Measurements from ENCODE around the gene NOTO. TPM values are rescaled to one million over a fixed set of nuclear protein-coding genes. Genes with fewer than 3 reads are reported as not detected.
"Not testable (repeated sequence)": the region's sequence is repeated elsewhere in the genome, so short reads cannot be mapped to it uniquely, and the experiment has no call there.

NOTO gene, protein sequence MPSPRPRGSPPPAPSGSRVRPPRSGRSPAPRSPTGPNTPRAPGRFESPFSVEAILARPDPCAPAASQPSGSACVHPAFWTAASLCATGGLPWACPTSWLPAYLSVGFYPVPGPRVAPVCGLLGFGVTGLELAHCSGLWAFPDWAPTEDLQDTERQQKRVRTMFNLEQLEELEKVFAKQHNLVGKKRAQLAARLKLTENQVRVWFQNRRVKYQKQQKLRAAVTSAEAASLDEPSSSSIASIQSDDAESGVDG
- not detected in 2 replicates for total RNA-seq

DNA sequence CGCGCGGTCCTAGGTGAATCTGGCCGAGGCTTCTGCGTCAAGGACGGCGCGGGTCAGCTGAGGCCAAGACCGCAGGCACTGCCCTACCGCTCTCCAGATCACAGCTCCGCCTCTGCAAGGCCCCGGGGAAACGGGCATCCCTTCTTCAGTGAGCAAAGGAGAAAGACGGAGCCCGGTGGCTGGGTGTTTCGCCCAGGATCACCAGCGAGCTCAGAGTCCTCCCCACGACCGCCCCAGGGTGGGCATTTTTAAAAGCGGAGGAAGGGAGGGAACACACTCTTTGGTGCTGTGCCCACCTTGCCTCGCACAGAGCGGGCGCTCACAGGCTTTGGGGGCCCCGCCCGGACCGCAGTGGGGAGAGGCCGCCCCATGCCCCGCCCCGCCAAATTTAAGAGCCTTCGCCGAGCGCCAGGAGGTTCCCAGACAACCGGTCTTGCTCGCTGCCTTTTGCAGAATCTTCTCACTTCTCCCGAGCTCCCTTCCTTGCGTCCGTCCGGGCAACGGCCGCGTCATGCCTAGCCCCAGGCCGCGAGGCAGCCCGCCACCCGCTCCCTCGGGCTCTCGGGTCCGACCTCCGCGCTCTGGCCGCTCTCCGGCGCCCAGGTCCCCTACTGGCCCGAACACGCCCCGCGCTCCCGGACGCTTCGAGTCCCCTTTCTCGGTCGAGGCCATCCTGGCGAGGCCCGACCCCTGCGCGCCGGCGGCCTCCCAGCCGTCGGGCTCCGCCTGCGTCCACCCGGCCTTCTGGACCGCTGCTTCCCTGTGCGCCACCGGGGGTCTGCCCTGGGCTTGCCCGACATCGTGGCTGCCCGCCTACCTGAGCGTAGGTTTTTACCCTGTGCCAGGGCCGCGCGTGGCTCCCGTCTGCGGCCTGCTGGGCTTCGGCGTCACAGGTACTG lies at the start of gene NOTO:
Gene NOTO, plus strand, starts transcription at position 419 of the 899 bp plus-strand sequence. Its CDS starts 93 bp downstream, at position 512.
- TF ChIP-seq, protein P1, sequence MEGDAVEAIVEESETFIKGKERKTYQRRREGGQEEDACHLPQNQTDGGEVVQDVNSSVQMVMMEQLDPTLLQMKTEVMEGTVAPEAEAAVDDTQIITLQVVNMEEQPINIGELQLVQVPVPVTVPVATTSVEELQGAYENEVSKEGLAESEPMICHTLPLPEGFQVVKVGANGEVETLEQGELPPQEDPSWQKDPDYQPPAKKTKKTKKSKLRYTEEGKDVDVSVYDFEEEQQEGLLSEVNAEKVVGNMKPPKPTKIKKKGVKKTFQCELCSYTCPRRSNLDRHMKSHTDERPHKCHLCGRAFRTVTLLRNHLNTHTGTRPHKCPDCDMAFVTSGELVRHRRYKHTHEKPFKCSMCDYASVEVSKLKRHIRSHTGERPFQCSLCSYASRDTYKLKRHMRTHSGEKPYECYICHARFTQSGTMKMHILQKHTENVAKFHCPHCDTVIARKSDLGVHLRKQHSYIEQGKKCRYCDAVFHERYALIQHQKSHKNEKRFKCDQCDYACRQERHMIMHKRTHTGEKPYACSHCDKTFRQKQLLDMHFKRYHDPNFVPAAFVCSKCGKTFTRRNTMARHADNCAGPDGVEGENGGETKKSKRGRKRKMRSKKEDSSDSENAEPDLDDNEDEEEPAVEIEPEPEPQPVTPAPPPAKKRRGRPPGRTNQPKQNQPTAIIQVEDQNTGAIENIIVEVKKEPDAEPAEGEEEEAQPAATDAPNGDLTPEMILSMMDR (IDR thresholded peaks at IDR 0.05): no peak
- no peak for ATAC-seq (ENCODE audit: low read depth)
- DNase-seq: peak; percentile 21
- Mint-ChIP-seq H3K4me3 (peak within 1 kb of the TSS; percentile 42), H3K27ac (no peak within 1 kb of the TSS), H3K36me3 (ENCODE audit: low read depth) (no peaks in the 10 kb centered on the region), H3K4me1 (peaks cover 9% of the 10 kb centered on the region), H3K27me3 (peaks cover 47% of the 10 kb centered on the region), H3K9me3 (no peaks in the 10 kb centered on the region)
- ChIA-PET CTCF (no interaction called here), POLR2A (no interaction called here)
- intact Hi-C loops (cut with micrococcal nuclease): no loop called here

DNA sequence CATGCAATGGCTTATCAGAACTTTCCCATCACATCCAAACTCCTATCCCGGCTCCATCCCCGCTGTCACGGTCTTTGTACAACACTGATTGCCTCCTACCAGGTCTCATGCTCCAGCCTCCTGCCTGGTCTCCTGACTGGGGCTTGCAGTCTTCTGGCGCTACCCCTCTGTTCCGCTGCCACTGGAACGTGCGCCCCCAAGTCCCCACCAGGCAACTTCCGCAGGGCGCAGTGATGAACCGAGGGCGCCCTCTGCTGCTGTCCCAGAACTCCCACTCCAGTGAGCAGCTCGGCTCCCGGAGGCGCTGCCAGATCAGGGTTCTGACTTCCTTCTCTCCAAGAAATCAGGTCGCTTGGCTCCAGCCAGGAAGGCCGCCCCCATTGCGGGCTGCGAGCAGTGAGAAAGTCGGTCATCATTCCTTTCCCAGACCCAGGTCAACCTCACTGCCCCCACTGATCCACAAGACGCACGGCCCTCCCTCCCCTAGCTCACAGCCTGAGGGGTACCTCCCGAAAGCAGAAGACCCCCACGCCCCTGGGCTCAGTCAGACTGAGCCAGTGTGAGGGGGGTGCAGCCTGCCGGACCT lies 45.7 kb upstream of the NOTO start:
- TF ChIP-seq, protein P1 (IDR thresholded peaks at IDR 0.05): no peak
- no peaks in the 10 kb centered on the region for H3K9me3 Mint-ChIP-seq
- CTCF ChIA-PET: interaction anchor here (1.3 kb wide), 1 partner anchor 72 kb away, joined by 3 read pairs; no protein-coding TSS in a partner anchor
- ATAC-seq (ENCODE audit: low read depth): no peak
- intact Hi-C loops (cut with micrococcal nuclease): no loop called here
- H3K36me3 Mint-ChIP-seq (ENCODE audit: low read depth): no peaks in the 10 kb centered on the region
- no peak overlapping the region for H3K4me3 Mint-ChIP-seq
- no peaks in the 10 kb centered on the region for H3K4me1 Mint-ChIP-seq
- POLR2A ChIA-PET: no interaction called here
- H3K27ac Mint-ChIP-seq: no peak overlapping the region
- DNase-seq: no peak
- peaks cover 36% of the 10 kb centered on the region for H3K27me3 Mint-ChIP-seq

DNA sequence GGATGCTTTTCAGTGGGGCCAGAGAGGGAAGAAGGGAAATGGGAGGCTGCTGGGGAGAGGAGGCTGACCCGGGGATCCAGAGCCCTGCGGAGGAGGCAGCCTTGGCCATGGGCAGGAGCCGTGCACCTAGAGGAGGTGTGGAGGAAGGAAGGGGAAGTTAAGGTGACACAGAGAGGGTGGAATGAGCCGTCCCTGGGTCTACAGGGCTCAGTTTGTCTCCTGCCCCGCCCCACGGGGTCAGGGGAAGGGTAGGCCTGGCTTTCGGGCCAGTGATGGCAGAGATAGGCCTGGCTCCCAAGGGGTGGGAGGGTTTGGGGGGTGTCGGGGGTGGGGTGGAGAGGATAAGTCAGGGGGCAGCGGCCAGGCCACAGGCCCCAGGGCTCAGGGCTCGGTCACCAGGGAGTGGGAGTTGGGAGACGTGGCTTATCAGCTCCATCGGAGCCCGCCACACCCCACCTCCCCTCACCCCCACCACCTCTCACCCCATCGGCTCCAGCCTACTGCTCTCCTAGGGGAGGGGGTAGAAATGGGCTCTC lies 39.5 kb upstream of the NOTO start:
- POLR2A ChIA-PET: no interaction called here
- intact Hi-C loops (cut with micrococcal nuclease): loop anchor here (1.0 to 5.0 kb wide), 4 partner anchors 78 to 391 kb away; no protein-coding TSS in a partner anchor
- Mint-ChIP-seq H3K36me3 (ENCODE audit: low read depth) (no peaks in the 10 kb centered on the region), H3K4me1 (no peaks in the 10 kb centered on the region), H3K9me3 (no peaks in the 10 kb centered on the region), H3K4me3 (no peak overlapping the region), H3K27me3 (peaks cover 16% of the 10 kb centered on the region), H3K27ac (no peak overlapping the region)
- DNase-seq: no peak
- CTCF ChIA-PET: interaction anchor here (0.6 to 2.2 kb wide), 10 partner anchors 14 to 393 kb away, joined by 3 to 10 read pairs (median 4); no protein-coding TSS in a partner anchor
- TF ChIP-seq, protein P1 (IDR thresholded peaks at IDR 0.05): no peak
- no peak for ATAC-seq (ENCODE audit: low read depth)

DNA sequence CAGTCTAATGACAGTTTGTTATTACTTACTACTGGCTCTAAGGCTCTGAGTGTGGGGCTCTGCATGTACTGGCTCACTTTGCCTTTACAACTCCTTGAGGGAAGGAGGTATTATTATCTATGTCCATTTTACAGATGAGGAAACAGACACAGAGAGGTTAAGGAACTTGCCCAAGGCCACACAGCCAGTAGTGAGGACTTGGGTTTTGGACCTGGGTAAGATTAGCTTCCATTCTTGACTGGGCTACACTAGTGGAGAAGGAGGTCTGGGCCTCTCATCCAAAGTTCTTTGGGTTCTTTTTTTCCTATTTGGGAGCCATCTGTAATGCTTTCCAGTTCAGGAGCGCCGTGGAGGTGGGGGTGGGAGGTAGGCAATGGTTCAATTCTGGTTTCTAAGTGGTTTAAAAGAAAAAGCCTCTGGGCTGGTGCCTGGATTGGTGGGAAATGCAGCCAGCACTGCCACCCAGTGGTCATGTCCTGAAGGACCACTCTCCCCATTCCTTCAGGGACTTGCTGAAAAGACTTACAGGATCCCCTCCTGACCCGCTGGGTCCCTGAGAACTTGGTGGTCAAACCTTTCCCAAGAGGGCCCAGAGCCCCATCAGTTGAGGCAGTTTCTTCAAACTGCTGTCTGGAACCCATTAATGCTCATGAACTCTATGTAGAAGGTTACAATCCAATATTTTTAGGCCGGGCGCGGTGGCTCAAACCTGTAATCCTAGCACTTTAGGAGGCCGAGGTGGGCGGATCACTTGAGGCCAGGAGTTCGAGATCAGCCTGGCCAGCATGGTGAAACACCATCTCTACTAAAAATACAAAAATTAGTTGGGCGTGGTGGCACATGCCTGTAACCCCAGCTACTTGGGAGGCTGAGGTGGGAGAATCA lies 38.6 kb upstream of the NOTO start:
- ChIA-PET POLR2A (no interaction called here), CTCF (interaction anchor here (0.6 to 2.2 kb wide), 11 partner anchors 14 to 393 kb away, joined by 3 to 10 read pairs (median 4); no protein-coding TSS in a partner anchor)
- no peaks in the 10 kb centered on the region for H3K9me3 Mint-ChIP-seq
- no peak overlapping the region for H3K27ac Mint-ChIP-seq
- H3K4me1 Mint-ChIP-seq: no peaks in the 10 kb centered on the region
- ATAC-seq (ENCODE audit: low read depth) (peak; percentile 94), DNase-seq (peak; percentile 56)
- H3K27me3 Mint-ChIP-seq: peaks cover 11% of the 10 kb centered on the region
- no peak overlapping the region for H3K4me3 Mint-ChIP-seq
- TF ChIP-seq, protein P1 (IDR thresholded peaks at IDR 0.05): peak; percentile 30
- intact Hi-C loops (cut with micrococcal nuclease): loop anchor here (1.0 to 5.0 kb wide), 5 partner anchors 14 to 391 kb away; no protein-coding TSS in a partner anchor
- H3K36me3 Mint-ChIP-seq (ENCODE audit: low read depth): no peaks in the 10 kb centered on the region

DNA sequence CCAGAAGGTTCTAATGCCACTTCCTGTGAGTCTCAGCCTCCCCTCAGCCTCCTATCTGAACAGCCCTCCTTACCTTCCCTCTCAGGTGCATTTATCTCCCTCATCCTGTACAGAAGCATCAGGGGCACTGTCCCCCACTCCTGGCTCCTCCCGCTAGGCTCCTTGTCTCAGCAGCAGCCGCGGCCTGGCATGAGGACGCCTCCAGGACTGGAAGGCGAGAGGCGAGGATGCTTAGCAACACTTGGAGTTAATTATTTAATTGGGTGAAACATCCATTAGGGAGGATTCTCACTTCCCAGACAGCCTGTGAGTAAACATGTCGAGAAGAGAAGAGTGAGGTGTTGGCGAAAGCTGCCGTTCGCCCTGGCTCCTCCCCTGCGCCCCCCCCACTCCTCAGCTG lies 36.4 kb upstream of the NOTO start:
- intact Hi-C loops (cut with micrococcal nuclease); H3K27ac Mint-ChIP-seq: not testable (repeated sequence)

DNA sequence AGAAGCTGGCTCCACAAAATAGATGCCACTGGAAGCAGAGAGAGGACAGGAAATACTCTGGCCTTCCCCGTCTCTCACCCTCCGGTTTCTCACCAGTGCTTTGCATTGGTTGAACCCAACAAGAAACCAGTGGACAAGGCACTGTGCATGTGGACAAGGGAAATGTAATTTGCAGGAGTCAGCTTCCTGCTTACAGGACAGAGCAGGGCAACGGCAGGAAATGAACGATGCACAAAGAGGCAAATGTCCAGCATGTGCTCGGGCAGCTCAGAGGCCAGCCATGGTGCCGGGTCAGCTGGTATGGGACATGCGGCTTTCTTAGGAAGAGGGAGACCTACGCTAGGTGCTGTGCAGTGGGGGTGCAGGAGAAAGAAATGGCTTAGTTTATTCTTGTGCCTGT lies 35.6 kb upstream of the NOTO start:
- H3K36me3 Mint-ChIP-seq (ENCODE audit: low read depth); H3K27ac Mint-ChIP-seq; DNase-seq; ATAC-seq (ENCODE audit: low read depth); POLR2A ChIA-PET; intact Hi-C loops (cut with micrococcal nuclease); H3K4me3 Mint-ChIP-seq; H3K4me1 Mint-ChIP-seq; H3K9me3 Mint-ChIP-seq; CTCF ChIA-PET; H3K27me3 Mint-ChIP-seq: not testable (repeated sequence)

More for the DNA sequence above, 36.4 kb upstream of the NOTO start:
- H3K4me1 Mint-ChIP-seq; DNase-seq; H3K9me3 Mint-ChIP-seq; H3K4me3 Mint-ChIP-seq; H3K36me3 Mint-ChIP-seq (ENCODE audit: low read depth); CTCF ChIA-PET; ATAC-seq (ENCODE audit: low read depth); POLR2A ChIA-PET; H3K27me3 Mint-ChIP-seq: not testable (repeated sequence)

DNA sequence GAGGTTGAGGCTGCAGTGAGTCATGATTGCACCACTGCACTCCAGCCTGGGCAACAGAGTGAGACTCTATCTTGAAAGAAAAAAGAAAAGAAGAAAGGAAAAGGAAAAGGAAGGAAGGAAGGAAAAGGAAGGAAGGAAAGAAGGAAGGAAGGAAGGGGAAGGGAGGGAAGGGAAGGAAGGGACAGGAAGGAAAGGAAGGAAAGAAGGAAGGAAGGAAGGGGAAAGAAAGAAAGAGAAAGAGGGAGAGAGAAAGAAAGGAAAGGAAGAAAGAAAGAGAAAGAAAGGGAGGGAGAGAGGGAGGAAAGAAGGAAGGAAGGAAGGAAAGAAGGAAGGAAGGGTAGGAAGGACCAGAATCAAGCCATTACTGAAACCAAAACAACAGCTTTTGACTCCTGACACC lies 34.0 kb upstream of the NOTO start:
- POLR2A ChIA-PET; CTCF ChIA-PET; H3K9me3 Mint-ChIP-seq; H3K4me1 Mint-ChIP-seq; H3K36me3 Mint-ChIP-seq (ENCODE audit: low read depth); DNase-seq; intact Hi-C loops (cut with micrococcal nuclease); ATAC-seq (ENCODE audit: low read depth); H3K4me3 Mint-ChIP-seq; H3K27ac Mint-ChIP-seq: not testable (repeated sequence)
- peaks cover 14% of the 10 kb centered on the region for H3K27me3 Mint-ChIP-seq
